ENCODE measurements around the gene TSSC4. TPM values are rescaled to one million over a fixed set of nuclear protein-coding genes. Genes with fewer than 3 reads are reported as not detected.
A peak's percentile ranks its signal among the peaks of the same experiment; 100 is the strongest.

The TSSC4 gene
- total RNA-seq, 2 experiments from 2014 or later: 36.2 to 38.9 TPM

GRCh38 chr11:2420502-2421225, 20.1 kb downstream of the TSSC4 start:
- ATAC-seq: peak; percentile 98
- H3K36me3 Mint-ChIP-seq (ENCODE audit: low read depth): no peaks in the 10 kb centered on the region

GRCh38 chr11:2421226-2421994, 20.9 kb downstream of the TSSC4 start:
- ATAC-seq: no peak
- no peak for DNase-seq
- H3K4me1 Mint-ChIP-seq (ENCODE audit: low read depth): peaks cover 2% of the 10 kb centered on the region
- H3K27me3 Mint-ChIP-seq: no peaks in the 10 kb centered on the region
- intact Hi-C loops (cut with micrococcal nuclease): no loop called here
- TF ChIP-seq CTCF (IDR thresholded peaks at IDR 0.05): no peak
- POLR2A ChIA-PET: interaction anchor here (1.4 to 1.5 kb wide), 3 partner anchors 19 to 119 kb away, joined by 3 to 8 read pairs (median 5); partner anchors contain the start of gene TSPAN32
- H3K27ac Mint-ChIP-seq: no peak overlapping the region
- no peaks in the 10 kb centered on the region for H3K9me3 Mint-ChIP-seq
- CTCF ChIA-PET: interaction anchor here (0.6 to 10.3 kb wide), 41 partner anchors 9 to 471 kb away, joined by 3 to 381 read pairs (median 5); partner anchors contain the start of genes C11orf21, CD81, TH and TRPM5
- H3K36me3 Mint-ChIP-seq (ENCODE audit: low read depth): no peaks in the 10 kb centered on the region
- H3K4me3 Mint-ChIP-seq: no peak overlapping the region

More at GRCh38 chr11:2420502-2421225, 20.1 kb downstream of the TSSC4 start:
- Mint-ChIP-seq H3K9me3 (no peaks in the 10 kb centered on the region), H3K4me1 (ENCODE audit: low read depth) (peaks cover 2% of the 10 kb centered on the region), H3K4me3 (no peak overlapping the region), H3K27me3 (no peaks in the 10 kb centered on the region), H3K27ac (no peak overlapping the region)
- peak; percentile 77 for DNase-seq
- ChIA-PET CTCF (interaction anchor here (0.6 to 10.3 kb wide), 47 partner anchors 9 to 481 kb away, joined by 3 to 381 read pairs (median 4); partner anchors contain the start of genes C11orf21, CD81, TH and TRPM5), POLR2A (interaction anchor here (1.0 to 1.5 kb wide), 4 partner anchors 18 to 253 kb away, joined by 3 to 8 read pairs (median 4); partner anchors contain the start of gene TSPAN32)
- intact Hi-C loops (cut with micrococcal nuclease): no loop called here
- TF ChIP-seq CTCF (IDR thresholded peaks at IDR 0.05): peak; percentile 95

- no peak for TF ChIP-seq CTCF (IDR thresholded peaks at IDR 0.05)
- intact Hi-C loops (cut with micrococcal nuclease): no loop called here
- ChIA-PET POLR2A (no interaction called here), CTCF (interaction anchor here (1.3 to 10.3 kb wide), 8 partner anchors 21 to 236 kb away, joined by 4 to 381 read pairs (median 29); partner anchors contain the start of genes C11orf21, TSPAN32 and TSSC4)
- Mint-ChIP-seq H3K36me3 (ENCODE audit: low read depth) (no peaks in the 10 kb centered on the region), H3K9me3 (no peaks in the 10 kb centered on the region), H3K27me3 (no peaks in the 10 kb centered on the region), H3K4me1 (ENCODE audit: low read depth) (peaks cover 2% of the 10 kb centered on the region), H3K27ac (no peak overlapping the region), H3K4me3 (no peak overlapping the region)
- ATAC-seq (no peak), DNase-seq (no peak)
Measured at GRCh38 chr11:2421996-2422395, 21.4 kb downstream of the TSSC4 start.

- POLR2A ChIA-PET: no interaction called here
Measured at GRCh38 chr11:2422461-2423156, 22.1 kb downstream of the TSSC4 start.

More at GRCh38 chr11:2422461-2423156, 22.1 kb downstream of the TSSC4 start:
- H3K36me3 Mint-ChIP-seq (ENCODE audit: low read depth): no peaks in the 10 kb centered on the region
- no peak for TF ChIP-seq CTCF (IDR thresholded peaks at IDR 0.05)
- DNase-seq: no peak
- intact Hi-C loops (cut with micrococcal nuclease): no loop called here
- no peaks in the 10 kb centered on the region for H3K9me3 Mint-ChIP-seq
- ATAC-seq: no peak
- no peak overlapping the region for H3K27ac Mint-ChIP-seq
- H3K4me1 Mint-ChIP-seq (ENCODE audit: low read depth): peaks cover 2% of the 10 kb centered on the region
- no peaks in the 10 kb centered on the region for H3K27me3 Mint-ChIP-seq
- CTCF ChIA-PET: interaction anchor here (1.4 to 10.3 kb wide), 4 partner anchors 112 to 465 kb away, joined by 6 to 381 read pairs (median 112); partner anchors contain the start of genes C11orf21 and TSPAN32
- H3K4me3 Mint-ChIP-seq: no peak overlapping the region

All from activated CD8-positive, alpha-beta T cell treated with anti-CD3 and anti-CD28 coated beads for 36 hours (primary cell).